HG03442 (cell line): ENCODE data around the gene LRRC41.
A peak's percentile ranks its signal among the peaks of the same experiment; 100 is the strongest.
"Not testable (repeated sequence)": the region's sequence is repeated elsewhere in the genome, so short reads cannot be mapped to it uniquely, and the experiment has no call there.

Source experiments
- ATAC-seq: cut with Tn5 transposase; IDR thresholded peaks from one replicate; pipeline ENCODE4 v1.9.1; 2021; ENCODE audit warnings: mild to moderate bottlenecking, moderate library complexity; ENCODE audit not compliant: unreplicated experiment

LRRC41 gene

DNA sequence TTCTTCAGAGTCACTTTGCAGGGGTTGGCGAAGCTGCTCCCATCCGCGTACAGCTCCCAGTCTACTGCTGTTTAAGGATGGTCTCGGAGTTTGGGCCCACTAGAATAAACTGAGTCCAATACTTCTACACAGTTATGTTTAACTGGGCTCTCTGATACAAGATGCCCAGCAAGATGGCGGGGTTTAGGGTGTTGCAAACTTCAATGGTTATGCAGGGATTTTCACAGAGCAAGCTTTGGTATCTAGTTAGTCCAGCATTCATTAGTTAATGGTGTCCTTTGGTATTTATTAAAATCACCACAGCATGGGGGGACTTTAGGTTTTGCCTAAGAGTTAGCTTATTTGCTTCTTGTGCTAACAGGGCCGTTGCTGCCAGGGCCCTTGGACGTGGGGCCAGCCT, 24.8 kb upstream of the LRRC41 start:
- not testable (repeated sequence) for ATAC-seq

DNA sequence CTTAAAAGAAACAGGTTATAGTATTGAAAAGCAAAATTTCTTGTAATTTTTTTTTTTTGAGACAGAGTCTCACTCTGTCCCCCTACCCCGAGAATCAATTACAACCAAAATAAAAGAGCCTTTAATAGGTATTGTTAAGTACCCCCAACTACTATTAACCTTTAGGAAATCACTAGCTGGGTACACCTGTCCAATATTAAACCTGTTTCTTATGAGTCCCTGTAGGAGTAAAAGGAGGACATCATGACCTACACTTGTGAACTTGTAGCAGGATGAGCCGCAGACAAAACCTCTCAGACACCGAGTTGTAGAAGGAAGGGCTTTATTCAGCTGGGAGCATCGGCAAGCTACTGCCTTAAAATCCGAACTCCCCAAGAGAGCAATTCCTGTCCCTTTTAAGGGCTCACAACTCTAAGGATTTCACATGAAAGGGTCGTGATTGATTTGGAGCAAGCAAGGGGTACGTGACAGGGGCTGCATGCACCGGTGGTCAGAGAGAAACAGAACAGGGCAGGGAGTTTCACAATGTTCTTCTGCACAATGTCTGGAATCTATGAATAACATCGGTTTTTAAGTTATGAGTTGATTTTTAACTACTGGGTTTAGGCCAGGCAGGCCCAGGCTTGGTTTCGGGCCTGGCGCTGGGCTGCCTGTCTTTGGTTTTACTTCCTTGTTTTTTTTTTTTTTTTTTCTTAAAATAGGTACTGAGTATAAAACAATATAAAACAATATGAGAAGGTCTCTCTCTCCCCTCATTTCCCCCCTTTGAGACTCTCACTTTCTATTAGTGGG, 22.1 kb upstream of the LRRC41 start:
- ATAC-seq: not testable (repeated sequence)

DNA sequence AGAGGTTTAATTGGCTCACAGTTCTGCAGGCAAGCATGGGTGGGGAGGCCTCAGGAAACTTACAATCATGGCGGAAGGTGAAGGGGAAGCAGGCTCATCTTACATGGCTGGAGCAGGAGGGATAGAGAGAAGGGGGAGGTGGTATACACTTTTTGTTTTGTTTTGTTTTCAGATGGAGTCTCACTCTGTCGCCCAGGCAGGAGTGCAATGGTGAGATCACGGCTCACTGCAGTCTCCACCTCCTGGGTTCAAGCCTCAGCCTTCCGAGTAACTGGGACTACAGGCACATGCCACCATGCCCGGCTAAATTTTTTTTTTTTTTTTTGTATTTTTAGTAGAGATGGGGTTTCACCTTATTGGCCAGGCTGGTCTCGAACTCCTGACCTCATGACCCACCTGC, 18.8 kb upstream of the LRRC41 start:
- not testable (repeated sequence) for ATAC-seq

DNA sequence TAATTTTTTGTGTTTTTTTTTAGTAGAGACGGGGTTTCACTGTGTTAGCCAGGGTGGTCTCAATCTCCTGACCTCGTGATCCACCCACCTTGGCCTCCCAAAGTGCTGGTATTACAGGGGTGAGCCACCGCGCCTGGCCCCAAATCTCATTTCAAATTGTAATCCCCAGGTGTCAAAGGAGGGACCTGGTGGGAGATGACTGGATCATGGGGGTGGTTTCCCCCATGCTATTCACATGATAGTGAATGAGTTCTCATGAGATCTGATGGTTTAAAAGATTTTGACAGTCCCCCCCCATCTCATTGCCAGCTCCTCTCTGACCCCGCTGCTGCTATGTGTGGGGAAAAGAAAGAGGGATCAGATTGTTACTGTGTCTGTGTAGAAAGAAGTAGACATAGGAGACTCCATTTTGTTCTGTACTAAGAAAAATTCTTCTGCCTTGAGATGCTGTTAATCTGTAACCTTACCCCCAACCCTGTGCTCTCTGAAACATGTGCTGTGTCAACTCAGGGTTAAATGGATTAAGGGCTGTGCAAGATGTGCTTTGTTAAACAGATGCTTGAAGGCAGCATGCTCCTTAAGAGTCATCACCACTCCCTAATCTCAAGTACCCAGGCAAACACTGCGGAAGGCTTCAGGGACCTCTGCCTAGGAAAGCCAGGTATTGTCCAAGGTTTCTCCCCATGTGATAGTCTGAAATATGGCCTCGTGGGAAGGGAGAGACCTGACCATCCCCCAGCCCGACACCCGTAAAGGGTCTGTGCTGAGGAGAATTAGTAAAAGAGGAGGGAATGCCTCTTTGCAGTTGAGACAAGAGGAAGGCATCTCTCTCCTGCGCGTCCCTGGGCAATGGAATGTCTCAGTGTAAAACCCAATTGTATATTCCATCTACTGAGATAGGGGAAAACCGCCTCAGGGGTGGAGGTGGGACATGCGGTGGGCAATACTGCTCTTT, 16.8 kb upstream of the LRRC41 start:
- not testable (repeated sequence) for ATAC-seq

DNA sequence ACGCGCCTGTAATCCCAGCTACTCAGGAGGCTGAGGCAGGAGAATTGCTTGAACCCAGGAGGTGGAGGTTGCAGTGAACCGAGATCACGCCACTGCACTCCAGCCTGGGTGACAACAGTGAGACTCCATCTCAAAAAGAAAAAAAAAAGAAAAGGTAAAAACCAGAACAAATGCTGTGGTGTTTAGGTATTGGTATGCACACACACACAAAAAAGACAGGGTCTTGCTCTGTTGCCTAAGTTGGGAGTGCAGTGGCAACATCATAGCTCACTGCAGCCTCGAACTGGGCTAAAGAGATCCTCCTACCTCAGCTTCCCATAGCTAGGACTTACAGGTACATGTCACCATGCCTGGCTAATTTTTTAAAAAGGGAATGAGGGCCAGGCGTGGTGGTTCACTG, 15.9 kb upstream of the LRRC41 start:
- not testable (repeated sequence) for ATAC-seq

DNA sequence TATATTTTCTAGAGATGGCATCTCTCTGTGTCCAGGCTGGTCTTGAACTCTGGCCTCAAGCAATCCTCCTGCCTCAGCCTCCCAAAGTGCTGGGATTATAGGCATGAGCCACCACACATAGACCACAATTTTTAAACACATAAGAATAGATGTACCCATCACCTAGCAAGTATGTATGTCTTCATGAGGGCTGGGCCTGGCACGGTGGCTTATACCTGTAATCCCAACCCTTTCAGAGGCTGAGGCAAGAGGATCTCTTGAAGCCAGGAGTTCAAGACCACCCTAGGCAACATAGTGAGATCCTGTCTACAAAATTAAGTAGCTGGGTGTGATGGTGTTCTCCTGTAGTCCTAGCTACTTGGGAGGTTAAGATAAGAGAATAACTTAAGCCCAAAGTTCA, 13.9 kb upstream of the LRRC41 start:
- ATAC-seq: no peak

DNA sequence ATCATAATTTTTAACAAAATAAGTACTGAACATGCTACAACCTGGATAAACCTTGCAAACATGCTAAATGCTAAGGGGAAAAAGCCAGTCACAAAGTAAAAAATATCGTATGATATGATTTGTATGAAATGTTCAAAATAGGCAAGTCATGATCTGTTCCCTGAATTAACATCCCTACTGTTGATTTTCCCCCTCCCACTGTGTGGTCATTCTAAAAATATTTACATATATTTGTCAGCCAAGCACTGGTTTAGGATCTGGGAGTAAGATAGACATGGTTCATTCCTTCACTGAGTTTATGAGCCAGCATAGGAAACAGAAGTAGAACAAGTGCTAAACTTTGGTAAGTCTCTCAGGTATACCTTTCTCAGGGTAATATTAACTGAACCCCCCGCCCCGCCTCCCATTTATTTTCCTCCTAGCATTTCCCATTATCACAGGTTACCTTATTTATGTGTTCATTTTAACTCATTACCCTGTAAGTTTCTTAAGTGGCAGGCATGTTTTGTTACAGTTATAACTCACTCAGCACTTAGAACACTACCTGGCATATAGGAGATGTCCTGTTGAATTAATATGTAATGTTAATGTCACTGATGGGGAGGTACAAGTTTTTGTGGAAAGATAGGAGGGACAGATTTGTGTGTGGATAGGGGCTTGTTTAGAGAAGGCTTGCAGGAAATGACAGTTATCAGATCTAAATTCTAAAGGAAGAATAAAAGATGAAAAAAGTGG, 12.4 kb upstream of the LRRC41 start:
- ATAC-seq: no peak

DNA sequence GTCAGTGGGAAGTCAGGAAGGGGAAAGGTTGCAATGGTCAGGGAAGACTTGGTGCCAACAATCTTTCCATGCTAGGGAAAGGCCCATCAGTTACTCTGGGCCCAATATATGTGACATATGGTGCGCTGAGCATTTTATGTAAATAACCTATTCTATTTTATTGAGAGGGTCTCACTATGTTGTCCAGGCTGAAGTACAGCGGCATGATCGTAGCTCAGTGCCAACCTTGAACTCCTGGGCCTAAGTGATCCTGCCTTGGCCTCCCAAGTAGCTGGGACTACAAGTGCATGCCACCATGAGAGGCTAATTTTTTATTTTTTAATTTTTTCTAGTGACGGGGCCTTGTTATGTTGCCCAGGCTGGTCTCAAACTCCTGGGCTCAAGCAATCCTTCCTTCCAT, 6.9 kb upstream of the LRRC41 start:
- no peak for ATAC-seq

DNA sequence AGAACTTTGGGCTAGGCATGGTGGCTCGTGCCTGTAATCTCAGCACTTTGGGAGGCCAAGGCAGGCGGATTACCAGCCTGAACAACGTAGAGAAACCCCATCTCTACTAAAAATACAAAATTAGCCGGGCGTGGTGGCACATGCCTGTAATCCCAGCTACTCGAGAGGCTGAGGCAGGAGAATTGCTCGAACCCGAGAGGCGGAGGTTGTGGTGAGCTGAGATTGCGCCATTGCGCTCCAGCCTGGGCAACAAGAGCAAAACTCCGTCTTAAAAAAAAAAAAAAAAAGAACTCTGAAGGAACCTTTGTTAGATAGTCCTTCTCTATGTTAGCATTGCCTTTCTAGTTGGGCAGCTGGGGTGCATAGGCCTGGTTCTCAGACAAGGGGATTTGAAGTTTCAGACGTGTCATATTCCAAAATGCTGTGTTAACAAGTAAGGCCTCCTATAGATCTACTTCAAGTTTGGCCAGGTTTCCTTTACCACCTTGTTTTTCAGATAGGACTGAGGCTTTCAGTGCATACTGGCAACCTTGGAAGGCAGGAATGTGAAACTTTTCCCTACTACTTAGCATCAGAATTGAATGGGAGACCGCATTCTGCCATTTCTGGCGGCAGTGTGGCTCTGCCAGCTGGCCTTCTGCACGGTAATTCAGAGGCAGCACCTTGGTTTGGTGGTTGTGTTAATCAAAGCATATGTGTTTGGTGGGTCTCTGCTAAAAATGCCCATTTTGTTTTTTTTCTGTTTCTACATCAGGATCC, 6.2 kb upstream of the LRRC41 start:
- ATAC-seq: no peak

DNA sequence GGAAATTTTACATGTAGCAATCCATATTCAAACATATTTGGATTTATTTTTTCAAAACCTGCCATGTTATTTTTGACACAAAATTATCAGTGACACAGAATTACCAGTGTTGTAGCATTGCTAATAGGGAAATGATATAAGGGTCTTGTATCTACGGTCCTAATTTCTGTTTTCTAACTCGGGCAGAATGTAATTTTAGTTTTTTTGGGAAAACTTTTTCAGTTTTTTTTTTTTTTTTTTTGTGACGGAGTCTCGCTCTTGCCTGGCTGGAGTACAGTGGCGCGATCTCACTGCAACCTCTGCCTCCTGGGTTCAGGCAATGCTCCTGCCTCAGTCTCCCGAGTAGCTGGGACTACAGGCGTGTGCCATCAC, 2.7 kb upstream of the LRRC41 start:
- no peak for ATAC-seq

DNA sequence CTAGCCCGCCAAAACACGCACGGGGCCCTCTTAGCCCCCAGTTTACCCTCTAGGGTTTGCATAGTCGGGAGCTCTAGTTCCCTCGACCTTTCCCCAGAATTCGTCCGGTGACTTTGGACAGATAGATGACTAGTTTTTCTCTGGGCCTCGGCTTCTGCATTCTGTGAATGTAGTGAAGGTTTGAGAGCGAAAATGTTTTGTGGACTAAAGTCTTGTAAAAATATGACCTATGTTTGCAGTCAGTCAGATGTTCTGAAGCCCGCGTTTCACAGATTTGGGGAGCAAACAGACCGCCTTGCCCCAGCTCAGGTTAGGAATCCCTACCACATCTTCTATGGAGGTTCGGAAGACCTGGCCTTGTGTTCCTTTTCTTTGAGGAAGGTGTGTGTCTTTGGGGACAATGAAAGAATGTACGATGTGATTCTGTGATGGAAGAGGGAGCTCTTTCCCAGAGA, 483 bp upstream of the LRRC41 start:
- ATAC-seq: no peak

DNA sequence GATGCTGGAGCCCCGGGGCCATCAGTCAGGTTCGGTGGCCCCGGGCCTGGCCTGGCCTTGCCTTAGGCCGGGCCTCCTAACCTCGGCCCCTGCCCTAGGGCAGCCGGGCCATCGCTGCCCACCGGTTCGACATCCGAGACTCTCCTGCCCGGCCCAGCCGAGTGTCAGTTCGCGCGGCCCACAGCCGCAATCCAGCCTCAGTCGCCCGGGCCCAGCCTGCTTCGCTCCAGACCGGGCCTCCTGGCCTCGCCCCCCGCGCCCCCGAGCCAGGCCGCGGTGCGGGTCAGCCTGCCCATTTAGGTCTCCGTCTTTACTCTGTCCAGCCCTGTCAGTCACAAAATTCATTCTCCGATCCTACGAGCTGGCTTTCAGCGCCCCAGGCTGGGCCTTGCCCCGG, 777 bp downstream of the LRRC41 start:
- peak; percentile 3 for ATAC-seq

DNA sequence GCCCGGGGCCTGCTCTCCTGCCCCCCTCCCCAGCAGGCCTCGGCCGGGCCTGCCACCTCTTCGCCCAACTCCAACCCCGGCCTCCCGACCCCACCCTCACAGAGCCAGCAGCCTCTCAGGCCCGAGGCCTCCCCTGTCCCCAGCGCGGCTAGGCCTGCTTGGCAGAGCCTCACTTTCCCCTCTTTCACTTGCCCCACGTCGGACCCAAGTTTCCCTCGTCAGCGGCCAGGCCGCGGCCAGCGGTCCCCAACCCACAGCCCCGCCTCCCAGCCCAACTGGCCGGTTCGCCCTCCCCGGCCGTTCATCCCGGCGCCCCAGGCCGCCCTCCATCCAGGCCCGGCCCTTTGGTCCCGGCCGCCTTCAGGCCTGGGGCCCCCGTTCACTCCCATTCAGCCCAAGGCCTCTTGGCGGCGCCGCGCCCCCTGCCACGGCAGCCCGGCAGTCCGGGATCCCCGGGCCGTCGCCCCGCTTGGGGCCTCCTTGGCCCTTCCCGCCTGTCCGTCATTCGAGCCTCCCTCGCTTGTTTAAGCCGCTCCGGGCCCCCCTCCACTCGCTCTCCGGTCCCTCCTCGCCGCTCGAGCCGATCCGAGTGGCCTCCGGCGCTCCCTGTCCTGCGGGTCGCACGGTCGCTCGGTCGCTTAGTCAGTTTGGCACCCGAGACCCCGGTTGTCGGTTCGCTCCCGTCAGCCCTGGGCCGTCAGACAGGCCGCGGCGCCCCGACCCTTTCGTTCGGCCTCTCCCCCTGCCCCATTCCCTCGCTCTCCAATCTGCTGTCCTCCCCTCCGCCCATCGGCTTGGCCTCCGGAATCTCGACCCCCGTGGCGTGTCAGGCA, 1.4 kb downstream of the LRRC41 start:
- no peak for ATAC-seq

DNA sequence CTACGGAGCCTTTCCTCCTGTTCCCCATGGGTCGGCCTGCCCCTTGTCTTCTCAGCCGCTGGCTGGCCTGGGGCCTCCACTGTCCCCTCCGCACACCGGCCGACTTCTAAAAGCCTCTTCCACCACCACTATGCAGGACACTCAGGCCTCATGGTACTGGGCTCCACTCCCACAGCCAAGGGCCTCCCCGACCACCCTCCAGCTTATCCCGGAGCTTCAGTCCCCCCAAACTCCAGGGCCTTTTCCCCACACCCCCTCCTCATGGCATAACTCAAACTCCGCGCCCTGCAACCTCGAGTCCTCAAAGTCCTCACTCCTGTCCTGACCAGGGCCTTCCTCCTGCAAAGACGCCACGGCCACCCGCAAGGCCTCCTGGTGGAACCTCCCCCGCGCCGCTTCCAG, 2.0 kb downstream of the LRRC41 start:
- ATAC-seq: no peak

DNA sequence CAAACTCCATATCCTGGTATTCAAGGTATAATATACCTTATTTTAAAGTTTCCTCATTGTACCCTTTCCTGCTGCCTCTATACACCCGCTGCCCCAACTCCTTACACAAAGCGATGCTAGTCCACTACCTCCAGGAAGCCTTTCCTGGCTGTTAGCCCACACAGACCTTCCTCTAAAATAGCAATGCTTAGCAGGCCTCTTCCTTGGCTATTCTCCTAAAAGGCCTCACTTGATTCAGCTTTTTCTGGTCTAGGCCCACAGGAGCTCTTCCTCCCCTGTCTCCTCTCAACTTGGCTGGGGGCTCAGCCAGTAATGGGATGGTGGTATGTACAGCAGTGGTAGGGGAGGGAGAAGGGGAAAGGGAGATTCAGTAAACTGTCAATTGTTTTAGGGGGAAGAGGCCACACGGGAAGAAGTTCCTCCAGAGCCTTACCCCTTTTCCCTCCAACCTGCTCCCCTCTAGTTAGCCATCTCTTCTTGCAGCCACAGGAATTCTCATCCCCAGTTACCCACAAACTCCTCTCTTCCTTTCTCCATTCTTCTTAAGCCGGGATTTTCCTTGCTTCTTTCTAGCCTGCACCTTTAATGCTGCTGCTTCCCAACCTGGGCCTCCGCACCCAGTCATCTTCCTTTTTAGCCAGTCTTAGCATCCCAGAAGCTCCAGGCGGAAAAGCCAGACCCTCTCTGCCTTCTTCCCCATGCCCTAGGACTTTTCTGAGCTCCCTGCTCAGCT, 2.6 kb downstream of the LRRC41 start:
- no peak for ATAC-seq

DNA sequence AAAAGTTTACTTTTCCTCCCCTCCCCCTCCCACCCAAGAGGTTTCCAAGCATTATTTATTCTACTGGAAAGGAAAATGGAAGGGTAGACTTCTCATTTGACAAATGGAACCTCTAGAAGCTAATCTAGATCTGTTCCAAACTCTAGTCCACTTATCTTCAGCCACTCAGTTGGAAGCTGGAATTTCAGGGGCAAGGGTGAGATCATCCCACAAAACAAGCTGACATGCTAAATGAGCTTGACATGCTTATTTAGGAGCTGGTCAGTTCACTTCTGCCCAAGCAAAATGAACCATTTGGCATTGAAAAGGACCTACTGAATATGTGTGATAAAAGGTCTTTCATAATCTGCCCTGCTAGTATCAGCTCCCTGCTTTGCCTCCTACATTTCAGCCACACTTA, 5.0 kb downstream of the LRRC41 start:
- ATAC-seq: no peak

DNA sequence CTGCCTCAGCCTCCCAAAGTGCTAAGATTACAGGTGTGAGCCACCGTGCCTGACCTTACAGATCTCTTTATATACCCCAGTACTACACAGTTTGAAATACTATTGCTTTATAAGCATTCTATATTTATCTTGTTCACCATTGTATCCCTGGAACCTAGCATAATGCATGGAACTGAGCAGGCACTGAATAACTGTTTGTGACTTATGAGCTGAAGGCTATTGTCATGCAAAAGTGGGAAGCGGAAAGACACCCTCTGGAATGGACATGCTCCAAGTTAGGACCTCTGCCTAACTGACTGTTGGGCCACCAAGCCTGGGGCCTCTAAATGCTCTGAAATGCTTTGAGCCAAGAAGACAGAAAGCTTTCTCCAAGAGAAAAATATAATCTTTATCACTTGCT, 8.1 kb downstream of the LRRC41 start:
- ATAC-seq: no peak

DNA sequence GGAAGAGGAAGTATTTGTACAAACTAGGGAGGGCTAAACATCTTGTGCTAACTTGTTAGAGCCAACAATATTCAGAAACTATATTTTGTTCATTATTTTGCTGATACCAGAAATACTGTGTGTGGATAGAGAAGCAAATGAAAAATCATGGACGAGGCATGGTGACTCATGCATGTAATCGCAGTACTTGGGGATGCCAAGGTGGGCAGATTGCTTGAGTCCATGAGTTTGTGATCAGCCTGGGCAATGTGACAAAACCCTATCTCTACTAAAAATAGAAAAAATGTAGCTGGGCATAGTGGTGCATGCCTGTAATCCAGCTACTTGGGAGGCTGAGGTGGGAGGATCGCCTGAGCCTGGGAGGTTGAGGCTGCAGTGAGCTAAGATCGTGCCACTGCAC, 13.4 kb downstream of the LRRC41 start:
- no peak for ATAC-seq

DNA sequence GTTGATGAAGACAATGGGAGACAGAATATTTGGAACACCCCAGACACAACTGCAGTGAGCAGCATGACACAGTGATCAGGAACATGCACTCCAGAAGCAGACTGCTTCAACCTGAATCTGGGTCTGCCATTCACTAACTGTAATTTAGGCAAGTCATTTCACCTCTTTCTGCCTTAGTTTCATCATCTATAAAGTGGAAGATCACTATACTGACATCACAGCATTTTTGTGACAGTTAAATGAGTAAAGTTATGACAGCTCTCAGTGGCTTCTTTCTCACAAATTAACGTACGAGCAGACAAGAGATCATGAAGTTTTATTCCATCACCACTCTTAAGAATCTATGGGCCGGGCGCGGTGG, 14.3 kb downstream of the LRRC41 start:
- no peak for ATAC-seq
